Mucosa of rectum (tissue), 2 donors: ENCODE results near the gene CACNB2.

ENCODE experiments used
- H3K27ac ChIP-seq, 2 donors: one replicate each; pipeline ENCODE4 v1.7.0; 2013; ENCODE audit warnings: inconsistent platforms in 2 of 2, low read depth in 2 of 2, low read length in 2 of 2
- H3K27me3 ChIP-seq, 2 donors: one replicate each; pipeline ENCODE4 v1.7.0; 2013; ENCODE audit warnings: low read length in 2 of 2; ENCODE audit not compliant: control insufficient read depth in 2 of 2, insufficient read depth in 2 of 2
- H3K36me3 ChIP-seq, 2 donors: one replicate each; pipeline ENCODE4 v1.7.0; 2013; ENCODE audit warnings: low read length in 2 of 2; ENCODE audit not compliant: control insufficient read depth in 2 of 2, insufficient read depth in 2 of 2
- H3K4me1 ChIP-seq, 2 donors: one replicate each; pipeline ENCODE4 v1.7.0; 2013; ENCODE audit warnings: low read length in 2 of 2, mild to moderate bottlenecking in 1 of 2; ENCODE audit not compliant: control insufficient read depth in 2 of 2, insufficient read depth in 2 of 2
- H3K4me3 ChIP-seq, 2 donors: one replicate each; pipeline ENCODE4 v1.7.0; 2013; ENCODE audit warnings: low read length in 2 of 2
- H3K9ac ChIP-seq, 2 donors: one replicate each; pipeline ENCODE4 v1.7.0; 2013; ENCODE audit warnings: low read length in 2 of 2, low read depth in 1 of 2, mild to moderate bottlenecking in 1 of 2
- H3K9me3 ChIP-seq, 2 donors: one replicate each; pipeline ENCODE4 v1.7.0; 2013; ENCODE audit warnings: low read length in 2 of 2; ENCODE audit not compliant: control insufficient read depth in 2 of 2
- donor health status: healthy.
- donor health status: Normal muscosa, but diverticular disease.

CACNB2 gene

GRCh38 chr10:18209241-18209640 lies 69.0 kb downstream of the CACNB2 start:
- H3K4me3 ChIP-seq: no peak overlapping the region
- H3K36me3 ChIP-seq: no peaks in the 10 kb centered on the region
- H3K27ac ChIP-seq: no peak overlapping the region
- H3K9me3 ChIP-seq: no peaks in the 10 kb centered on the region
- H3K27me3 ChIP-seq: no peaks in the 10 kb centered on the region
- no peak overlapping the region for H3K9ac ChIP-seq
- no peaks in the 10 kb centered on the region for H3K4me1 ChIP-seq

GRCh38 chr10:18210711-18211110 lies 70.5 kb downstream of the CACNB2 start:
- Histone ChIP-seq H3K9ac (no peak overlapping the region), H3K27me3 (no peaks in the 10 kb centered on the region), H3K4me3 (no peak overlapping the region), H3K4me1 (peaks cover 0 to 2% of the 10 kb centered on the region in 2 donors), H3K27ac (no peak overlapping the region), H3K9me3 (no peaks in the 10 kb centered on the region), H3K36me3 (no peaks in the 10 kb centered on the region)

- Histone ChIP-seq H3K36me3 (no peaks in the 10 kb centered on the region), H3K4me1 (peaks cover 0 to 2% of the 10 kb centered on the region in 2 donors), H3K9me3 (no peaks in the 10 kb centered on the region), H3K27ac (no peak overlapping the region), H3K27me3 (no peaks in the 10 kb centered on the region), H3K4me3 (no peak overlapping the region), H3K9ac (no peak overlapping the region)
Measured at GRCh38 chr10:18211862-18212261, 71.6 kb downstream of the CACNB2 start.

DNA sequence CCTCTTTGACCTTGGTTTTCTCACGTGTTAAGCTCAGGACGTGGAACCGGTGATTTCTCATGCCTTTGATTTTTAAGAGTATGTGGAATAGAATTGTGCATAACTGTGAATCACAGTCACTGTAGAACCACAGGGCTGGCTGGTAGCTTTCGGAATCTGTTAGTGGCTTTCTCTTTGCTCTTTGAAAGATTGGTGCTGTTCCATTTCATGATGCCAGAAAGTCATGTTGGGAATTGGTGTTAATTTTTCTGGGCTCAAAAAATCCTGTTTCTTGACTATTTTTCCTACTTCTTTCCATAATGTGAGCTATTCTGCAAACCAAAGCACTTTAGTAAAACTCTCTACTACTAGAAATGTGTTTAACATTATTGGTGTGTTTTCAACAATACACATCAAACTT lies 73.0 kb downstream of the CACNB2 start:
- H3K27ac ChIP-seq: no peak overlapping the region
- no peaks in the 10 kb centered on the region for H3K27me3 ChIP-seq
- H3K9me3 ChIP-seq: no peaks in the 10 kb centered on the region
- H3K4me3 ChIP-seq: no peak overlapping the region
- peaks cover 0 to 2% of the 10 kb centered on the region in 2 donors for H3K4me1 ChIP-seq
- H3K36me3 ChIP-seq: no peaks in the 10 kb centered on the region
- H3K9ac ChIP-seq: no peak overlapping the region

- Histone ChIP-seq H3K9ac (no peak overlapping the region), H3K27me3 (no peaks in the 10 kb centered on the region), H3K4me3 (peak overlapping the region in 1 of 2 donors; percentile 22), H3K9me3 (no peaks in the 10 kb centered on the region), H3K27ac (no peak overlapping the region), H3K36me3 (no peaks in the 10 kb centered on the region), H3K4me1 (peaks cover 0 to 2% of the 10 kb centered on the region in 2 donors)
Measured at GRCh38 chr10:18214691-18215563, 74.7 kb downstream of the CACNB2 start.

- no peak overlapping the region for H3K9ac ChIP-seq
- H3K9me3 ChIP-seq: no peaks in the 10 kb centered on the region
- no peaks in the 10 kb centered on the region for H3K36me3 ChIP-seq
- no peak overlapping the region for H3K4me3 ChIP-seq
- no peaks in the 10 kb centered on the region for H3K27me3 ChIP-seq
- peaks cover 0 to 2% of the 10 kb centered on the region in 2 donors for H3K4me1 ChIP-seq
- no peak overlapping the region for H3K27ac ChIP-seq
Measured at GRCh38 chr10:18216482-18216881, 76.3 kb downstream of the CACNB2 start.

DNA sequence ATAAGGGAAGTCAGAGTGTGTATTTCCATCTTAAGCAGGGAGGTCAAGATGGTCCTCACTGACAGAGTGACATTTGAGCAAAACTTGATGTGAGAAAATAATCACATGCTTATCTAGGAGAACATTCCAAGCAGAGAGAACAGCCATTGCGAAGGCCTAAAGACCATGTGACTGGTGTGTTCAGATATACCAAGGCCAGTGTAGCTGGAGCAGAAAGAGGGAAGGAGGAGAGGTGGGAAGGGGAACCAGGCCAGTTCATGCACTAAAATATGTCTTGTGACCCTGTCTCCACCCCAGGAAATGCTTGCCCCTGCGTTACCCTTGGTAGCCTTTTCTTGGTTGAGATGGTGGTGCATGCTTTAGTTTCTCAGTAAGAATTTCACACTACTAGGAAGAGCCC lies 77.4 kb downstream of the CACNB2 start:
- Histone ChIP-seq H3K4me1 (peaks cover 0 to 2% of the 10 kb centered on the region in 2 donors), H3K4me3 (no peak overlapping the region), H3K27me3 (no peaks in the 10 kb centered on the region), H3K9me3 (no peaks in the 10 kb centered on the region), H3K9ac (no peak overlapping the region), H3K36me3 (no peaks in the 10 kb centered on the region), H3K27ac (no peak overlapping the region)

DNA sequence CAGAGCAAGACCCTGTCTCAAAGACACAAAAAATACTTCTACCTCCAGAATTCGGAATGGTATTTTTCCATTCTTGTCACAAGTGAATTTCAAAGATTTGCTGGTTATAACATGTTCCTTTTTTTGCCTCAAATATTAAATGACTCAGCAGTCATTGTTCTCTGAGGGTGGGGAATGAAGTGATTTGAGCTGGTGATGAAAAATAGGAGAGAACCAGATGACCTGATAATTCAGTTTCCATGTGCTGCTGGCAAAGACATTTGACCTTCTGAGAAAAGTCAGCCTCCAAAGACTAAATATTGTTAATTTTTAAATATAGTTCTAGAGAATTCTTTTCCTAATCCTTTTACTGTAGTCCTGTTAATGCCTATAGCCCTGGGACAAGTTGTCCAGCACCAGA lies 78.9 kb downstream of the CACNB2 start:
- Histone ChIP-seq H3K27ac (no peak overlapping the region), H3K9ac (no peak overlapping the region), H3K36me3 (no peaks in the 10 kb centered on the region), H3K9me3 (no peaks in the 10 kb centered on the region), H3K4me3 (no peak overlapping the region), H3K27me3 (no peaks in the 10 kb centered on the region), H3K4me1 (peaks cover 0 to 2% of the 10 kb centered on the region in 2 donors)

- H3K27ac ChIP-seq: no peak overlapping the region
- H3K9ac ChIP-seq: no peak overlapping the region
- H3K4me3 ChIP-seq: no peak overlapping the region
- no peaks in the 10 kb centered on the region for H3K9me3 ChIP-seq
- H3K4me1 ChIP-seq: peaks cover 0 to 3% of the 10 kb centered on the region in 2 donors
- H3K27me3 ChIP-seq: no peaks in the 10 kb centered on the region
- H3K36me3 ChIP-seq: no peaks in the 10 kb centered on the region
Measured at GRCh38 chr10:18221123-18221522, 80.9 kb downstream of the CACNB2 start.

GRCh38 chr10:18221882-18222281 lies 81.7 kb downstream of the CACNB2 start:
- H3K27ac ChIP-seq: no peak overlapping the region
- no peak overlapping the region for H3K4me3 ChIP-seq
- no peaks in the 10 kb centered on the region for H3K36me3 ChIP-seq
- H3K9me3 ChIP-seq: no peaks in the 10 kb centered on the region
- no peak overlapping the region for H3K9ac ChIP-seq
- H3K27me3 ChIP-seq: no peaks in the 10 kb centered on the region
- peaks cover 0 to 3% of the 10 kb centered on the region in 2 donors for H3K4me1 ChIP-seq
